ENCODE results near the gene PAOX. TPM values are rescaled to one million over a fixed set of nuclear protein-coding genes. Genes with fewer than 3 reads are reported as not detected.

The PAOX gene
- 4.7 and 5.6 TPM in 2 replicates for total RNA-seq (2014; rRNA removed; shearing (Covaris generic))

DNA sequence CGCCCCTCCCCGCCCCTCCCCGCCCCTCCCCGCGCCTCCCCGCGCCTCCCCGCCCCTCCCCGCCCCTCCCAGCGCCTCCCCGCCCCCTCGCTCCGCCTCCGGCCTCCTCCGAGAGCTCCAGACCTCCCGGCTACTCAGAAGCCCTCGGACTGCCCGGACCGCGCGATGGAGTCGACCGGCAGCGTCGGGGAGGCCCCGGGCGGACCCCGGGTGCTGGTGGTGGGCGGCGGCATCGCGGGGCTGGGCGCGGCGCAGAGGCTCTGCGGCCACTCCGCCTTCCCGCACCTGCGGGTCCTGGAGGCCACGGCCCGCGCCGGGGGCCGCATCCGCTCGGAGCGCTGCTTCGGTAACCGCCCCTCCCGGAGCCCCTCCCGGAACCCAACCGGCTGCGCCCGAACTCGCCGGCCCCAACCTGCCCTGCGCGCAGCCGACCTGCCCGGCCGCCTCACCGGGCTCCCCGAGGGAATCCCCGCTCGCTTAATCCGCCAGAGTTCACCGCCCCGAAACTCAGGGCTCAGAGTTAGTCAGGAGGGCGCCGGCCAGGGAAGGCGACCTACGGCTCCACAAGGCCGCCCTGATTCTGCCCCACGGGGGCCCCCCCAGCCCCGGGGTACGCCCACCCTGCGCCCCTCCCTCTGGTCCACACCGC, at the start of gene PAOX:
PAOX (plus strand) TSS at position 111 of the 649 bp plus-strand sequence; CDS start at position 166, 55 bp downstream.
- peak; percentile 19 for DNase-seq (ENCODE audit: low spot score)

DNA sequence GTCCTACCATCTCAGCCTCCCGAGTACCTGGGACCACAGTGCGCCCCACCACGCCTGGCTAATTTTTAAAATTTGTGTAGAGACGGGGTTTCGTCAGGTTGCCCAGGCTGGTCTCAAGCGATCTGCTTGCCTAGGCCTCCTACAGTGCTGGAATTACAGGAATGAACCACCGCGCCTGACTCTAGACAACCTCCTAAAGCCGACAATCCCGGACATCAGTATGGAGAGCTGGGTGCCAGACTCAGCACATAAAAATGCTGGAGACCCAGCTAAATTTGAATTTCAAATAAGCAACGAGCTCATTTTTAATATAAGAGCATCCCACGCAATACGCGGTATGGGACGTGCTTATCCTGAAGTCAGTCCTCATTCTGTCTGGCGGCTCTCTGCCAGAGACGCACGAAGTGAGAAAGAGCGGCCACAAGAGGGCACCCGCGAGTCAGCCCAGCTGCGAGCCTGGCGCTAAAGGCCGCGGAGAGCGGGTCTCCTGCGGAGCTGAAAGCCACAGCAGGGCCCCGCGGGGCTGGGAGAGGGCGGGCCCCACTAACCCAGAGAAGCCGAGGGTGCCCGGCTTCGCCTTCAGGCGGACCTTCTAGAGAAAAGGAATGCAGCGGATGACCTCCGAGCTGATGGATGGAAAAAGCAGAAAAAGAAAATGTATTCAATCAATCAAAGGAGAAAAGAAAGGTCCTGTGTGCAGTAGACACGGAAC, 49.4 kb upstream of the PAOX start:
- DNase-seq (ENCODE audit: low spot score), result peak; percentile 90

DNA sequence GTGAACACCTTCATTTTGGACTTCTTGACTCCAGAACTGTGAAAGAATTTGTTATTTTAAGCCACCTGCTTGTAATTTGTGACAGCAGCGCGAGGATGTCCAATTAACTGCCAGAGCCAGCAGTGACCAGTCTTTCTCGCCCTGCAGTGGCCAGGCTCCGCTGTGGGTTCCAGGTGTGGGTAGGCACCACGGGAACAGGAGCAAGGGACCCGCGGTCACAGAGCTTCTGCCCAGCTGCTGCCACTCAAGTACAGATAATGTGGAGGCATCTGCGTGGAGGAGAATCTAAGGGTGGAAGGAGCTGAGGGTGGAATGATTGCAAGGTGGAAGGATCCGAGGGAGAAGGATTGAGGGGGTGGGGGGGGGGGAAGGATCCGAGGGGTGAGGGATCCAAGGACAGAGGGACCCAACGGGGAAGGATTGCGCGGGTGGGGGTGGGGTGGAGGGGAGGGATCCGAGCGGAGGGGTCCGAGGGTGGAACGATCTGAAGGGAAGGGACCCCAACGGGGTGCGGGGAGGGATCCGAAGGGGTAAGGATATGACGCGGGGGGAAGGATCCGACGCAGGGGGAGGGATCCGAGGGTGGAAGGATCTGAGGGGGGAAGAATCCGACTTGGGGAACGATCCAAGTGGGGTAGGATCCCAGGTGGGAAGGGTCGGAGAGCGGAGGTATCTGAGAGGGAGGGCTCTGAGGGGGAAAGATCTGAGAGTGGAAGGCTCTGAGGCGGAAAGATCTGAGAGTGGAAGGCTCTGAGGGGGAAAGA, 45.9 kb upstream of the PAOX start:
- no peak for DNase-seq (ENCODE audit: low spot score)

DNA sequence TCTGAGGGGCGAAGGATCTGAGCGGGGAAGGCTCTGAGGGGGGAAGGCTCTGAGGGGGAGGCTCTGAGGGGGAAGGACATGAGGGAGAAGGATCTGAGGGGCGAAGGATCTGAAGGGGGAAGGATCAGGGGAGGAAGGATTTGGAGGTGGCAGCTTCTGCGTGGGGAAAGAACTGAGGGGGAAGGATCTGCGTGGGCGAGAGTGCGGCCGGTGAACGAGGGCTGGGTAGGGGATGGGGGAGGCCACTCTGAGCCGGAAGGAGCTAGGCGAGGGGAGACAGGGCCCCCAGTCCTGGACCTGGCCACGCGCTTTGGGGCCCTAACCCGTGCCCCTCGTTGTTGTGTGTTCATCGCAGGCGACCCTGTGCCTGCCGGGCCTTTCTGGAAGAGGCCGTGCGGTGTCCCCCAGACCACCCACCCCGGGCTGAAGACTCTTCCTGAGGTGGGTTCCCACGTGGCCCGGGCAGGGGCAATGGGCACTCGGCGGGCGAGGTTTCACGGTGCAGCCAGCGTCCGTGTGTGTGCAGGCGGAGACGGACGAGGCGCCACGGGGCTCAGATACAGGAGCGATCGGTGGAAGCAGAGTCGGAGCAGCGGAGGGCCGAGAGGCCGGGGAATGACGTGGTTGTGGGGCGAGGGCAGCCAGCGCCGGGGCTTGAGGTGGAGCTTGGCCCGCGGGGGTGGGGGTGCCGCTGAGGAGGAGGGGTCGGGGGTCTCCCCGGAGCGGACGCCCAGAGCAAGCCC, 44.4 kb upstream of the PAOX start:
- no peak for DNase-seq (ENCODE audit: low spot score)

DNA sequence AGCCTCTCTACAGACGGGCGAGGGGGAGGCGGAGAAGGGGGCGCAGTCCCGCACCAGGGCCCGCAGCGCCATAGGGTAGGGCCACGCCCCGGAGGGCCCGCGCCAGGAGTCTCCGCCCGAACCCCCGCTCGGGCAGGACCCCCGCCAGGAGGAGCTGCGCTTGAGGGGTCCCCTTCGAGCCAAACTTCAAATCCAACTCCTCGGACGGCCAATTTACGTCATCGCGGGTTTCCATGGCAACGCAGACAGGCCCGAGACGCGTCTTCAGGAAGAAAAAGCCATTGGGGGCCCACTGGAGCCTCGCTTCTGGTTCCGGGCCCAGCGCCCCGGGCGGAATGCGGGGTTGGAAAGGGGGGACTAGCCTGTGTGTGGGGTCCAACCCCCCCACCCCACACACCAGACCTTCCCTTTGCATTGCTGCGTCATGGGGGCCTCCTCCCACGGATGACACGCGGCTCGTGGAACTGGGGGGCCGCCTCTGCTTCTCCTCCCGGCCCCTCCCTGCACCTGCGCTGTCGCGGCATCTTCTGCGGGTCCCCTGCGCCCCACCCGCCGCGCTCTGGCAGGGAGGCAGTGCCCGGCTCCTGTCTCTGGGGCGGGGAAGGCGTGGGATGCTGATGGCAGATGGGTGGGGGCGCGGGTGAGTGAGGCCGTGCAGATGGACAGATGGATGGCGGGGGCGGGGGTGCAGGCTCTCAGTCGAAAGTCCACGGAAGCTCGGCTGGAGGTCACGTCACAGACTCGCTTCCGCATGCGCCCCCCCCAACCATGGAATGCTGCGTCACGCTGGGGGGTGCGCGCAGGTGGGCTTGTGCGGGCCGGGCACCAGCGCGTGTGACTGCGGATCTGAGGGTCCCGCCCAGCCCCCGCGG, 43.6 kb upstream of the PAOX start:
- no peak for DNase-seq (ENCODE audit: low spot score)

DNA sequence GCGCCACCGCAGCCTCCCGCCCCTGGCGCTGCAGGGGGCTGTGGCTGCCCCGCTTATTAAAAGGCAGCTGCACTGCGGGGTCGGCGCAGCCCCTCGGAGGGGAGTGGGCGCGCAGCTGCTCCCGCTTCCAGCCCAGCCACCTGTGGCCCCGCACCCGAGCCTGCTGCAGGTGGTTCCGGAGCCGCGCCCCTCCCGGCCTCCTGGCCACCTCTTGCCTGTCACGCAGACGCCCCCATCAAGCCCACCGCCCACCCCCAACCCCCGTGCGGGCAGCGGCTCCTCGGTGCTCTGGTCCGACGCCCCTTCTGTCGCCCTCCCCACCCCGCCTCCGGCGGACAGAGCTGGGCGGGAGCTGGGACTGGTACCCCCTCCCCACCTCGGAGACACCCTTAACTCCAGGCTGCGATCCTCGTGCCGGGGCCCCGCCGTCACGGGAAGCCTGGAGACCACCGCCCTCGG, 42.9 kb upstream of the PAOX start:
- no peak for DNase-seq (ENCODE audit: low spot score)

DNA sequence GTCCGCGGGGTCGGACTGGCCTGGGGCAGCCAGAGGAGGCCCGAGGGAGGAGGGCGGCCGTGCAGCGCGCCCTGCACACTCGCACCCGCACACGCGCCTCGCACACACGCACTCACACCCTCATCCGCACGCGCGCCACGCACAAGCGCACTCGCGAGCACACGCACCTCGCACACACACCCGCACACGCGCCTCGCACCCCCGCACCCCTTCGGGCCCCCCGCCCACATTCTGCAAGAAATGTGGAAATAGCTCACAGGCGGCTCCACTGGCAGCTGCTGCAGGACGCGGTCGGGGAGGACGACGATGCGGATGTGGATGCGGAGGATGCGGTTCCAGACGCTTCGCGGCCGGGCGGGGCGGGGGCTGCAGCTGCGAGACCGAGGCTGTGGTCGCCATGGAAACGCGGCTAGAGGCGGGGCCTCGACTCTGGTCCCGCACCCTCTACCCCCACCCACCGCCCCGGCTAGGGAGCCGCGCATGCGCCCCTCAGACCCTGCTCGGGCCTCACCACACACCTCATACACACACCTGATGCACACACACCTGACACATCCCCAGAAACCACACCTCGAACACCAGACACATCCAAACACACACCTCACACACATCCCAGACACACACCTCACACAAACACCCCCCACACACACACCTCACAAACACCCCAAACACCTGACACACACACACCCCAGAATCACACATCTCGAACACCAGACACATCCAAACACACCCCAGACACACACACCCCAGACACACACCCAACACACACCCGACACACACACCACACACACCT, 42.3 kb upstream of the PAOX start, which contains the start of gene CALY:
CALY (minus strand) TSS at position 320 of the 793 bp plus-strand sequence. CDS start 7,907 bp downstream, outside the sequence.
- DNase-seq (ENCODE audit: low spot score), result no peak

DNA sequence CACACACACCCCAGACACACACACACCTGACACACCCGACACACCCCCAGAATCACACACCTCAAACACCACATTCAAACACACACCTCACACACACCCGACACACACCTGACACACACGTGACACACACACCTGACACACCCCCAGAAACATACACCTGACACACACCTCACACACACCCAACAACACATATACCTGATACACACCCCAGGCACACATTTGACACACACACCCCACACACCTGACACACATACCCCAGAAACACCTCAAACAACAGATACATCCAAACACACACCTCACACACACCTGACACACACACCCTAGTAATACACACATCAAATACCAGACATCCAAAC, 41.7 kb upstream of the PAOX start:
- no peak for DNase-seq (ENCODE audit: low spot score)

DNA sequence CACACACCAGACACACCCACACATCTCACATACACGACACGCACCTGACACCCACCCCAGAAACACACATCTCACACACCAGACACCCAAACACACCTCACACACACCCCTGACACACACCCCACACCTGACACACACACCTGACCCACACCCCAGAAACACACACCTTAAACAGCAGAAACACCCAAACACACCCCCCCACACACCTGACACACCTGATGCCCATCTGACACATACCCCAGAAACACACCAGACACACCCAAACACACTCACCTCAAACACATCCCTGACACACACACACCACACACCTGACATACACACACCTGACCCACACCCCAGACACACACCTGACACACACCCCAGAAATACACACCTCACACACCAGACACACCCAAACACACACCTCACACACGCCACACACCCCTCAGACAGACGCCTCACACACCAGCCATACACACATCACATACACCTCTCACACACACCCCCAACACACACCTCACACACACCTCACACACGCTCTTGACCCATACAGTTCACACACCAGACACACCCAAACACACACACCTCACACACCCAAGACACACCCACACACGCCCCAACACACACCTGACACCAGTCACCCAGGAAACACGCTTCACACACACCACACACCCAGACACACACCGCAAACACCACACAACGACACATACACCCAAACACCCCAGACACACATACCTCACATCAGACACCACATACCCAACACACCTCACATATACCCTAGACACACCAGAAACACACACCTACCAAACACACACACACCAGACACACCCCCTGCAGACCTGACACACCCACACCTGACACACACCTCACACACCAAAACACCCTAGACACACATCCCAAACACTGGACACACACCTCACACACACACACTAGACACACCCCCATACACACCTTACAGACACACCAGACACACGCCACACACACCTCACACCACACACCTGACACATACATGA, 40.7 kb upstream of the PAOX start:
- no peak for DNase-seq (ENCODE audit: low spot score)

DNA sequence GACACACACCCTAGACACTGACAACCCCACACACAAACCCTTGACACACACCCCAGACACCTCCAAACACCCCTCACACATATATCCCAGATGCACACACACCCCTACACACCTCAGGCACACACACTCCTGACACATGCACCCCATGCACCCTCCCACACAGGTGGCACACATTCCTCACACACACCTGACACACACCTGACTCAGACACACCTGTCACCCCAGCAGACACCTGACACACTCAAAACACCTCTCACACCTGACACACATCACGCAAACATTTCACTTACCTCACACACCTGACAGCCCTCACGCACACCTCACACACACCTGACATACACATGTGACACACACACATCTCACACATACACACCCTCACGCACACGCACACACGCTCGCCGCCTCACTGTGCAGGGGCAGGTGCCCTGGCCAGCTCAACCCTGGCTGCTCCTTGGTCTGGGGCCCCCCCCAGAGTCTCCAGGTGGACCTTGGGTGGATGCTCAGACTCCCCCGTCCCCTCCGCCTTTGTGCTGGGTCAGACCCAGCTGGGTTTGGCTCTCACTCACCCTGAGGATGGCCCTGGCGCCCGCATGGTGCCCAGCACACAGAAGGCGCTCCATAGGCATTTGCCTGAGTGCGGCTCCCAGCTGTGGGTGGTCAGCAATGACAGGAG, 39.2 kb upstream of the PAOX start:
- DNase-seq (ENCODE audit: low spot score), result no peak

DNA sequence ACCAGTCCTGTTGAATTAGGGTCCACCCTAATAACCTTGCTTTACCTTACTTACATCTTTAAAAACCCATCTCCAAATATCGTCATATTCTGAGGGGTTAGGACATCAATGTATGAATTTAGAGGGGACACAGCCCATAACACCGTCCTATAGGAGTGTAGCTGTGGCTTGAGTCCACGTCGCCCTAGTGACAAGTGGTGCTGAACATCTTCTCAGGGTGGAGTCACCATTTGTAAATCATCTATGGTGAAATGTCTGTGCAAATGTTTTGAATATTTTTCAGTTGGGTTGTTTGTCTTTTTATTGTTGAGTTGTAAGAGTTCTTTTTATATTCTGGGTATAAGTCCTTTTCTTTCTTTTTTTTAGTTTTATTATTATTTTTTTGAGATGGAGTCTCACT, 37.1 kb upstream of the PAOX start:
- DNase-seq (ENCODE audit: low spot score), result no peak

DNA sequence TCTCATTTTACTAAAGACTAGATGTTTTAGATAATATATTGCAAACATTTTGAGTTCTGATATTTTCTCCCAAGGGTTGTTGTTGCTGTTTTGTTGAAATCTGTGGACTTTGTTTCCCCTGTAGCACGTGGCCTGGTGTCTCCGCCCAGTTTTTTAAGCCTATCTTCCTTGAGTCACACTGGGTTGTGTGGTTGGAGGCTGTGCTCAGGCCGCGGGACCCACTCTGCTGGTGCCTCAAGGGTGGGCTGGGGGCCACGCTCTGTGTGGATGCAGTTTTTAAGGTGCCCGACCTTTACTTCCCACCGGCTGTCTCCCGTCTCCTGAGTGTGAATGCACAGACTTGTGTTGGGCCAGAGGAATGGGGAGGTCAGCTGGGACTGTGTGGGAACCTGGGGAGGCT, 36.1 kb upstream of the PAOX start:
- DNase-seq (ENCODE audit: low spot score), result no peak

DNA sequence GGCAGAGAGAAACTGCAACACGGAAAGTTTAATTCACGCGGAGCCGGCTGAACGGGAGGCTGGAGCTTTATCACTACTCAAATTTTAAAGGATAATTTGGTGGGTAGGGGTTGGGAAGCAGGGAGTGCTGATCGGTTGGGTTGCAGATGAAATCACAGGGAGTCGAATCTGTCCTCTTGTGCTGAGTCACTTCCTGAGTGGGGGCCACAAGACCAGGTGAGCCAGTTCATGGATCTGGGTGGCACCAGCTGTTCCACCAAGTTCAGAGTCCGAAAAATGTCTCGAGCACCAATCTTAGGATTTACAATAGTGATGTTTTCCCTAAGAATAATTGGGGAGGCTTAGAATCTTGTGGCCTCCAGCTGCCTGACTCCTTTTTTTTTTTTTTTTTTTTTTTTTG, 35.5 kb upstream of the PAOX start:
- DNase-seq (ENCODE audit: low spot score), result no peak

DNA sequence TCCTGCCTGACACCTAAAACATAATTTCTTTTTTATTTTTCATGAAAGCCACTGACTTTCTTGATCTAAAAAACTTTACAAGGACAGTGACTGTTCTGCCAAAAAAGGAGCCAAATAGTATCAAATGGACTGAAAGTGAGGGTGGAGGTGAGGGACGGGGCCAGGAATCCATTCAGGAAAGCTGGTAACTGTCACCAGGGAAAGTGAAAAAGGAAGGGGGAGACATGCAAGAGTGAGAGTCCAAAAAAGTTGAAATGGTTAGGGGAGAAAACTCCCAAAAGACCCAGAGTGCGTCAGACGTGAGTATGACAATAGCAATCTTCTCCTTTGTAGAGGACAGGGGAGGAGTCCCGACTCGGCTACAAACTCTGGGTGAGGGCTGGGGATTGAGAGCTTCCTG, 34.8 kb upstream of the PAOX start:
- DNase-seq (ENCODE audit: low spot score), result no peak

DNA sequence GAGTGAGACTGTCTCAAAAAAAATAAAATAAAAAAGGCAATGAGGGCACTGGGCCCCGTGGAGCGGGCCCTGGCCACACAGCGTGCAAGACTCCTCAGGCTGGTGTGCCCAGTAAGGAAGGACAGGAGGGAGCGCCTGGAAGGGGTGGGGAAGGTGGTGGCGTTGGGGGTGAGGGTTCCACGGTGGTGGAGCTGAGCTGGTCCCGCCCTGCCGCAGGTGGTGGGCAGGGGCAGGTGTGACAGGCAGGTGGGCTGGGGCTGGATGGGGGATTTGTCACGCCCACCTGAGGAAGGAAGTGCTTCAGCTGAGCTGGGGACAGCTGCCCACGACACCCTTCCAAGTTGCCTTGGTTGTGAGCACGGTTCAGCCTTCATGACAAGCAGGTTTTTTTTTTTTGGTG, 32.6 kb upstream of the PAOX start:
- no peak for DNase-seq (ENCODE audit: low spot score)

DNA sequence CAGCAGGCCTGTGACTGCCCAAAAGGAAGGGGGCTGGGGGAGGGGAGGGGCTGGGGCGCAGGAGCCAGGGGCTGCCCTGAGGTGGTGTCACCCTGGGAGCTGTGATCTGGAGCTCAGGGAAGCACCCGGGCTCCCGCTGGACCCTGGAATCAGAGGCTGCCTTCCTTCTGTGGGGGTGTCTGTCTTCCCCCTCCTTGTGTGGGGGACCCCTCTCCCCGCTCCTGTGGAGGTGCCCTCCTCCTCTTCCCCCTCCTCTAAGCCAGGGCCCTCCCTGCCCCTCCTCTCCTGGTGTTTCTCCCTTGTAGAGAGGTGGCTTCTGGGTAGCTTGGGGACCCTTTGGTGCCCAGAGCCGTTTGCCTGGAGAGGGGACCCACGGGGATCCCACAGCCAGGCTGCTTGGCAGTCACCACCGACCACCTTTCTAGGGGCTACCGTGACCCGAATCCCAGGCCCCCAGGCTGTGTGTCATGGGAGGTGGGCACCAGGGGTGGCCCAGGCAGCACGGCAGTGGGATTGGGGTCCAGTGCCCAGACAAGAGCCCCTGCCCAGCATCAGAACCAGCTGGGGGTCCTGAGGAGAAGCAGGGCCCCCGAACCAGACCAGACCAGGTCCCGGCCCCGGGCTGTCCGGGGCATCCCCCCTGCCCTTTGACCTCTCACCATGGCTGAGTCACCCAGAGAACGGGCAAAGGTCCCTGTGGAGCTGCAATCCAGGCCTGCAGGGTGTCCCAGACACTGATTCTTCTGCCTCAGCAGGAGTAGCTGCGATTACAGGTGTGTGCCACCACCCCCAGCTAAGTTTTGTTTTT, 31.1 kb upstream of the PAOX start:
- DNase-seq (ENCODE audit: low spot score), result peak; percentile 30

DNA sequence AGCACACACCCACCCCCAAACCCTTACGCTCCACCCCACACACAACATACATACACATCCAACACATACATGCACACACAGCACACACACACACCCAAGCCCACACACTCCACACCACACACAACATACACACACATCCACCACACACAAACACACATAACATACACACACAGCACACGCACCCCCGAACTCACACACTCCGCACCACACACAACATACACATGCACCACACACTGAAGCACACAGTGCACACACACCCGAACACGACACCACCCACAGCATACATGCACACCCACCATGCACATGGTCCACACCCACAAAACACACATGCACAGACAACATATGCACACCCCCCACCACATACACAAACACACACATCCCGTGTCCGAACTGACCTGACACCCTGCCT, 29.9 kb upstream of the PAOX start:
- DNase-seq (ENCODE audit: low spot score), result no peak
